NOMO-1 (cell line): Measurements from ENCODE around the gene PGAP6.
"Not testable (repeated sequence)": the region's sequence is repeated elsewhere in the genome, so short reads cannot be mapped to it uniquely, and the experiment has no call there.

Experiments
- DNase-seq, 2 experiments: peaks; one replicate each; lab custom pipeline; 2025; ENCODE audit not compliant: unreplicated experiment in 2 of 2; lab: John Stamatoyannopoulos, UW

PGAP6 gene

DNA sequence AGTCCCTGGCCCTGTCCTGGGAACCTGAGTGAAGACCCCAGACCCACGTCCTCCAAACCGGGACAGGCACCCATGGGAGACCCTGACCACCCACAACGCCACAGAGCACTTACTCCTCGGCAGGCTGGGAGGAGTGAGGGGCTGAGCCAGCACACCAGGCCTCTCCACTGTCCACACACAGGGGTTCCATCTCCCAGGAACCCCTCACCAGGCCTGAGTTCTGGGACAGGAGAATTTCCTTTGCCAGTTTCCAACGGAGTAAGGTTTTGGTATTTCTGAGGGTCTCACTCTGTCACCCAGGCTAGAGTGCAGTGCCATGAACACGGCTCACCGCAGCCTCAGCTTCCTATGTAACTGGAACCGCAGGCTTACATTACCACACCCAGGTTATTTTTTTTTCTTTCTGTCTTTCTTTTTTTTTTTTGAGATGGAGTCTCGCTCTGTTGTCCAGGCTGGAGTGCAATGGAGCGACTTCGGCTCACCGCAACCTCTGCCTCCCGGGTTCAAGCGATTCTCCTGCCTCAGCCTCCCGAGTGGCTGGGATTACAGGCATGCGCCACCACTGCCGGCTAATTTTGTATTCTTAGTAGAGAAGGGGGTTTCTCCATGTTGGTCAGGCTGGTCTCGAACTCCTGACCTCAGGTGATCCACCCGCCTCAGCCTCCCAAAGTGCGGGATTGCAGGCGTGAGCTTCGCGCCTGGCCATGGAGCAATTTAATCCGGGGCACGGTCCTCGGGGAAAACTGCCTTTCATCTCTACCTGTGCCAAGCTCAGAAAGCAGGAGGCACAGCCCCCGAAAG, 1.6 kb downstream of the PGAP6 start:
- no peak for DNase-seq

DNA sequence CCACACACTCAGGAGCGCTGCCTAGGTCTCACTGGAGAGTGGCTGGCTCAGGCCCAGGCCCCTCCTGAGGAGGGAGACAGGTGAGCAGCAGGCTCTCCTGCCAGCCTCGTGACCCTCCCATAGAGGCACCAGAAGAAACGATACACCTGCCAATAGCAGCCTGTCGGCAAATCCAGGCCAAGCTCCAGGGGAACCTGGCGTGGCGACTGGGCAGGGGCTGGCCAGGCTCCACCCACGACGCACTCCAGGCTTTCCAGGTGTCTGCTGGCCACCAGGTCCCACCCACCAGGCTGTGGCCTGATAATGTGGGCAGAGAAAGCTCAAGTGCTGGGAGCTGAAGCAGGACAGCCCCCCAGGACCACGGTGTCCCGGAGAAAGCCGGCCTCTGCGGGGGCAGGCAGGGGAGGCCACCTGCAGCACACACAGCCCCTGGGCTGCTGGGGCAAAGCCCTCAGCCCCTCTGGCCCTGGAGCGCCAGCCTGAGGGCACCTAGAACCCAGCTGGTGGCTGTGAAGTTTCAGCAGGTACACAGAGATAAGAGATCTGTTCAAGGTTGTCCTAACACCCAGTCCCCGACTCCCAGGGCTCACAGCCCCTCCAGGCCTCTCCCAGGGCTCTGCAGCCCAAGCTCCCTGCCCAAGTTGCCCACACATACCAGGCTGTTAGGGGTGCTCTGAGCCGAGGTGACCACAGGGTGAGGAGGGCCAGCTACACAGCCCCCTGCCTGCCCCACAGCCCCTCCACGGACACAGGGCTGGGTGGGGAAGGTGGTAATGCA, 2.4 kb downstream of the PGAP6 start:
- no peak for DNase-seq

GRCh38 chr16:378821-379182, 3.0 kb downstream of the PGAP6 start:
- DNase-seq = no peak

GRCh38 chr16:378113-378820, 3.5 kb downstream of the PGAP6 start:
- DNase-seq = not testable (repeated sequence)

GRCh38 chr16:377419-377951, 4.3 kb downstream of the PGAP6 start:
- no peak for DNase-seq

DNA sequence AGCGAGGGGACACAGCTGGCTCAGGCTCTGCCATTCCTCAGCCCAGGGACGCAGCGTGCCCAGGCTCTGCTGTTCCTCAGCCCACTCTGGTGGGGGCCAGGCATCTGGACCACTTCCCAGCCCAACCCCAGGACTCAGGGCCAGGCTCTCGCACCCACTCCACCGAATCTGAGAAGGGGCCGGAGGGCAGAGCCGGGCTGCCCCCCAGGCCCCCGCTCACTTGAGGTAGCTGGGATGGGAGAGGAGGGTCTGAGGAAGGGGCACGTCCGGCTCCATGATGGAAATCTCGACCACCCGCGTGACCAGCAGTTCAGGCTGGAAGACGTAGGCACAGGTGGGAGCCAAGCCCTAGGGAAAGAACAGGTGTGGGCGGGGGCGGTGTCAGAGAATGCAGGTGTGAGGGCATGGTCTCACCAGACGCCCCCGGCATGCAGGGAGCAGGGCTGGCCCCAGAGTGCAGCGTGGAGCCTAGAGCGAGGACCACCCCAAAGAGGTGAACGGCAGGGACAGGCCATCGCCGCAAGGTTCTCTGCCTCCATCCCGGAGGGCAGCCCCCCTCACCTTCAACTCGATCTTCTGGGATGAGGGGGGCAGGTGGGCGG, 4.9 kb downstream of the PGAP6 start:
- DNase-seq = no peak

- no peak for DNase-seq
These were observed 5.6 kb downstream of the PGAP6 start for GRCh38 chr16:375927-376816.

- no peak for DNase-seq
These were observed 6.6 kb downstream of the PGAP6 start for GRCh38 chr16:375212-375611.

- no peak for DNase-seq
These were observed 7.2 kb downstream of the PGAP6 start for GRCh38 chr16:374616-374926.

DNA sequence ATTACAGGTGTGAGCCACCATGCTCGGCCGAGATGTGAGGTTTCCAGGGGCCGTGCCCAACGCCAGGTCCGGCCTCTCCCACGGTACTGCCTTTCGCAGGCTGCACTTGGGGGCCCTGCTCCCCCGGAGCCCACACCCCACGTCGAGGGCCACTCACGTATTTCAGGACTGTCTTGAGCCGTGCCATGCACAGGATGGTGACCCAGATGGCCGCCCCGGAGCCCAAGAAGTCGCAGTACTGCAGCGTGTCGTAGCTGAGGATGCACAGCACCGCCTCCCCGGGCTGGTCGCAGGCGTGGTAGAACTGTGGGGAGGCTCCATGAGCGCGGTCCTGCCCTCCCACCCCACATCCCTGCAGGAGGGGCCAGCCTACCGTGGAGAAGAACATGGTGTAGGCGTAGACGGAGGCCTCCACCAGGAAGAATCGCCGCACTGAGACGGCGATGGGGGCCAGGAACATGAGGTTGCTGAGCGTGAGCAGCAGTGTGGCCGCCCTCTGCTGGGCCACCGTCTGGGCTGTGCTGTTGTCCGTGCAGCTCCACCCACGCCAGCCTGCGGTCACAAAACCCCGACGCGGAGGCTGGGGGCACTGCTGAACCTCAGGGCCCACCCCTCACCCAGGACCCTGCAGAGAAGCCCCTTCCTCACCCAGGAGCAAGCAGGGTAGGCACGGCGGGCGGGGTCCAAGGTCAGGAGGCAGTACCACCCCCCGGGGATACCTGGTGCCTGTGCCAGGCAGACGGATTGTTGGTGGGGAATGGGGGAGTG, 7.7 kb downstream of the PGAP6 start:
- no peak for DNase-seq

GRCh38 chr16:373020-373598, 8.7 kb downstream of the PGAP6 start:
- DNase-seq = no peak

DNA sequence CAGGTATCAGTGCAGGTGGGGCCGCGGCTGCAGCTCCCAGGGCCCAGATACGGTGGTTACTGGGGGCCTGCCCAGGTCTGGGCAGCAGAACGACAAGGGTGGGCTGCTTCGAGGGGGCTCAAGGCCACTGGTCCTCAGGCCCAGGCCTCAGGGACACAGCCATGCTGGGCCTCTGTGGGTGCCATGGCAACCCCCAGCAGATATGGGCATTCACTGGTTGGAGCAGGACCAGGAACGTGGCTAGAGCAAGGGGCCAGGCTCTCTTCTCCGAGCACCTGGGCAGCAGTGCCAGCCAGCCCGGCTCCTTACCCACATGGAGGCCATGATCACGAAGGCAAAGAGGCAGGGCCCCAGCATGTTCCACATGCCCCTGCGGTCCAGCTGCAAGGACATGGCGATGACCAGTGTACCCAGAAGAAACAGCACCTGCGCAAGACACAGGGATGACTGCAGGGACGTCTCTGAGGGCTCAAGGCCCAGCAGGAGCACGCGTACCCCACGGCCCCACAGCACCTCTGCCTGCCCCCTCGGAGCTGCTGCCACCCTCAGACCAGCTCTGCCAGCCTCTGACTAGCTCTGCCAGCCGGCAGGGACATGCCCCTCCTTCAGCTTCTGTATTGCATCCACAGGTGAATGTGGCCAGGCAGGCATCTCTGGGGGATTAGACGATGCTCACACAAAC, 9.3 kb downstream of the PGAP6 start:
- no peak for DNase-seq

DNA sequence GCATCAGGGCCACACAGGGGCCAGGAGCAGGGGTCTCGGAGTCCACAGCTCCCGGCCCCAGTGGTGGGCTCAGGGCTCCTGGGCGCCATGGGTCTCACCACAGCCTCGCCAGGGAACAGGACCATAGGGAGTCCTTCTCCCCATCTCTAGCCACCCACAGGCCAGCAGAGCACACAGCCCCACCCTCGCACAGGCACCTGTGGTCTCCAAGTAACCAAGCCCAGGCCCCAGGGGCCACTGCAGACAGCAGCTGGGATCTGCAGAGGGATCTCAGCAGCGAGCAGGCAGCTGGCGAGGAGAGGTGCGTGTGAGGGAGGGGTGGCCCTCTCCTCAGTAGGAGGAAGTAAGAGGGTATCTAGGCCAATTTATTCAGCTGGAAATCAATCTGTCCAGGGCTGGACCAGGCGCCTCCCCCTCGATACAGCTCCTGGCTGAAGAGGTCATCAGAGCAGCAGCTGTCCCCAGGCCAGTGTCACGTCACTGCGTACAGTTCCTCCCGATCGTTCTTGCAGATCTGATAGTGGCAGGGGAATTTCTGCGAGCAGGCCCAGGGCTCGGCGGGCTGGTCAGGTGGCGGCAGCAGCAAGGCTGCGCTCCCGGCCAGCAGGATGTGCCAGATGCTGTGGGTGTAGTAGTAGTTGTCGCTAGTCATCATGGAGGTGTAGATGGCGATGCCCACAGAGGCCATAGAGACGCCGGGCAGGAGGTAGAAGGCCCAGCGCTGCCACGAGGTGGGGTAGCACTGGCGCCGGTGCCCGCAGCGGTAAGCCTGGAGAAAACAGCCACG, 10.1 kb downstream of the PGAP6 start:
- DNase-seq = no peak

DNA sequence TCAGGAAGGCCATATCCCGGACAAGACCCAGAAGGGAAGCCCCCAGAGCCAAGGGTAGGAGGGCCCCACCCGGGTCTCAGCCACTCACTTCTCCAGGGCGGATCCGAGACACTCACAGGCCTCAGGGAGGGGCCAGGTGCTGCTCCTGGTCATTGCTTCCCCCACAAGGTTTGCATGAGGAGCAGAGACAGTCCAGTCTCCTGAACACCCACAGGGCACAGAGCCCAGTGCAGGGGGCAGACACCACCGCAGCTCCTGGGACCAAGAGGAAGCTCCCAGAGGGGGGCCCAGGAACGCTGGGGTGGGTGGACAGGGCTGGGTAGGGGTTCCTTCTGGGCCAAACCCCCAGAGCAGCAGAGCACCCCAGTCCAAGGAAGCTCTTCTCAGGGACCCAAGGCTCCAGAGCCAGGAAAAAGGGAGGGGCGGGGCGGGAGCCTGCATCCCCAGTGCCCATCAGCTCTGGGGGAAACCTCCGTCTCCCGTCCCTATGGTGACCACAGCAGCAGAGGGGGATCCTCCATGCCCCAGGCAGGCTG, 10.7 kb downstream of the PGAP6 start:
- DNase-seq = no peak

DNA sequence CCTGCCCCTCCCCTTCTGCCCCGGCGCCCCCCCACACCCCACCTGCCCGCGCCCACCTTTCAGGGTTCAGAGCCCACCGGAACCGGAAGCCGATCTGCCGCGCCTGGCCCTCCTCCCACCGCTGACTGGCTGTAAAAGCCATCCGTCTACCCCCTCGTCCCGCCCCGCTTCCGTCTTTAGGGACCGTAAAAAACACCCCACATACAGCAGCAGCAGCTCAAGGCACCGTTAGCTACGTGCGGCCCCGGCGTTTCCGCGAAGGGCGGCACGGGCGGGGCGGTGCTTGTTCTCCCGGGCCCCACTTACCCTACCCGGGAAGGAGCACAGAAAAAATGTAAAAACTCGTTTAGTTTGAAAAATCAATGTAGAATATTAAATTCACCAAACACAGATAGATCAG, 11.3 kb downstream of the PGAP6 start, which contains the start of gene MRPL28:
Gene MRPL28 (minus strand): TSS at position 96 of the 400 bp plus-strand sequence. CDS start 320 bp downstream, outside the sequence.
- DNase-seq = peak; percentile 91 to 92

GRCh38 chr16:369866-370436, 11.8 kb downstream of the PGAP6 start:
- no peak for DNase-seq

DNA sequence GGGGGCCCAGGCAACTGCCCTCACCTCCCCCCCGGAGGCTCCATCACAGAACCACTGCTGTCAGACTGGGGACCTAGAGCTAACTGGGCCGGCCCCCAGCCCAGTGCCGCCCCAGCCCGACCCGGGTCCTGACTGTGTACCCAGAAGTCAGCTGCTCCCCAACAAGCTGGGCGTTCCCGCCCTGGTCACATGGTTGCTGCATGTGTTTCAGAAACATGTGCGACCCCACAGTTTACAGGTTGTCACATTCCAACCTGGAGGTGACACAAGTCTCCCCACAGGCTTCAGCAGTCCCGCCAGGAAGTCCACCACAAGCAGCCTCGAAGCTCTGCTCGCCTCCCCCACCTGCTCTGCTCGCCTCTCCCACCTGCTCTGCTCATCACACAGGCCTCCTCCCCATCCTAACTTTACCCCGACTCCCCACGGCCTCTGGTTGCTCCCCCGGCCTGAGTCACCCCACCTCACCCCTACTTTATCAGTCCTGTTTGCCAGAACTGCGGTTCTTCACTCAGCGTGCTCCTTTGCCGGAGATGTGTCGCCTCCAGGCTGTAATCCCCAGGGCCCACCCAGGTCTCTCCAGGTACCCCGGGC, 12.4 kb downstream of the PGAP6 start:
- DNase-seq = no peak
